Fibroblast of mammary gland (primary cell): ENCODE measurements around the gene NFE2L2.

Experiments
- DNase-seq: peaks from one replicate; pipeline ENCODE4 v3.0.0-alpha.2; 2010; ENCODE audit warnings: low read depth
- H3K4me3 ChIP-seq: 2 replicates; pipeline ENCODE4 v1.5.1; 2011; ENCODE audit warnings: low read depth, mild to moderate bottlenecking, low read length, moderate library complexity; ENCODE audit not compliant: control insufficient read depth
- CTCF ChIP-seq: conservative IDR thresholded peaks from 2 replicates; pipeline ENCODE4 v1.5.1; 2011; ENCODE audit warnings: low read depth, low read length, inconsistent platforms; ENCODE audit not compliant: control insufficient read depth, insufficient read depth

NFE2L2 gene

GRCh38 chr2:177243476-177243875 is 21.1 kb downstream of the NFE2L2 start:
- no peak for TF ChIP-seq CTCF
- DNase-seq, result peak; percentile 58
- H3K4me3 ChIP-seq, result no peak overlapping the region

- no peak for DNase-seq
- TF ChIP-seq CTCF, result no peak
- no peak overlapping the region for H3K4me3 ChIP-seq
Measured at GRCh38 chr2:177243073-177243472, 21.5 kb downstream of the NFE2L2 start.

- no peak for TF ChIP-seq CTCF
- H3K4me3 ChIP-seq, result peak overlapping the region; percentile 15
- peak; percentile 91 for DNase-seq
Measured at GRCh38 chr2:177242121-177242987, 22.2 kb downstream of the NFE2L2 start.

- H3K4me3 ChIP-seq, result no peak overlapping the region
- no peak for TF ChIP-seq CTCF
- no peak for DNase-seq
Measured at GRCh38 chr2:177241711-177242120, 22.8 kb downstream of the NFE2L2 start.

GRCh38 chr2:177239932-177240630 is 24.4 kb downstream of the NFE2L2 start:
- peak; percentile 80 for DNase-seq
- no peak overlapping the region for H3K4me3 ChIP-seq

GRCh38 chr2:177239053-177239452 is 25.5 kb downstream of the NFE2L2 start:
- no peak overlapping the region for H3K4me3 ChIP-seq
- no peak for DNase-seq
- no peak for TF ChIP-seq CTCF

More at GRCh38 chr2:177239932-177240630, 24.4 kb downstream of the NFE2L2 start:
- no peak for TF ChIP-seq CTCF
